Measurements from ENCODE around the gene SLC25A27.

GRCh38 chr6:46661483-46661882, 8.7 kb downstream of the SLC25A27 start:
- TF ChIP-seq CTCF (IDR thresholded peaks at IDR 0.05; ENCODE audit: low read depth, low read length), result no peak
- no peak for TF ChIP-seq EZH2phosphoT487 (IDR thresholded peaks at IDR 0.05; ENCODE audit: low read depth)
